Uterus (tissue), 4 donors: ENCODE data around the gene RAB40C. TPM values are rescaled to one million over a fixed set of nuclear protein-coding genes. Genes with fewer than 3 reads are reported as not detected.

Experiments
- DNase-seq, 2 donors: peaks; one replicate each; pipeline ENCODE4 v3.0.0-alpha.2; 2019 to 2020
- H3K27ac ChIP-seq, 2 donors: fragments of 200-600 bp; sonication (generic); 1 replicate in 1 of 2; 2 replicates in 1 of 2; pipeline ENCODE4 v1.5.1; 2016 to 2018
- H3K27me3 ChIP-seq, 2 donors: fragments of 200-600 bp; sonication (generic); one replicate each; pipeline ENCODE4 v1.5.1; 2018 to 2019; ENCODE audit warnings: control low read depth in 1 of 2
- H3K36me3 ChIP-seq, 2 donors: fragments of 200-600 bp; sonication (generic); one replicate each; pipeline ENCODE4 v1.5.1; 2019; ENCODE audit warnings: control low read depth in 1 of 2
- H3K4me1 ChIP-seq, 2 donors: fragments of 200-600 bp; sonication (generic); one replicate each; pipeline ENCODE4 v1.5.1; 2018 to 2019; ENCODE audit warnings: control low read depth in 1 of 2
- H3K4me3 ChIP-seq, 2 donors: fragments of 200-600 bp; sonication (generic); 1 replicate in 1 of 2; 2 replicates in 1 of 2; pipeline ENCODE4 v1.5.1; 2018 to 2019; ENCODE audit warnings: mild to moderate bottlenecking in 1 of 2
- H3K9me3 ChIP-seq, 2 donors: fragments of 200-600 bp; sonication (generic); one replicate each; pipeline ENCODE4 v1.5.1; 2019; ENCODE audit warnings: control low read depth in 1 of 2
- POLR2A ChIP-seq, 2 donors: fragments of 450-650 bp; IDR thresholded peaks; one replicate each; pipeline ENCODE4 v1.6.1; 2016; ENCODE audit warnings: antibody characterized with exemption in 2 of 2, mild to moderate bottlenecking in 1 of 2, moderate library complexity in 1 of 2
- intact Hi-C: fragments of 100-400 bp; cut with DNase I; formaldehyde crosslinking; loops from one replicate; pipeline ENCODE4 v1.15.1; 2023; ENCODE audit warnings: low total_unique reads
- total RNA-seq, 4 donors: library from RNA; depleted of rRNA in 3 of 4; stranded (reverse); fragments of >200 nt in 3 of 4; gene quantifications; one replicate each; pipeline versions ENCODE4 v1.1.0 to v1.2.4, GENCODE V29; 2014 to 2023
- TF ChIP-seq, protein P1 (sequence below), 4 experiments: fragments of 200-600 bp in 2 of 4; fragments of 450-650 bp in 2 of 4; sonication (generic) in 2 of 4; IDR thresholded peaks; one replicate each; pipeline ENCODE4 v1.5.1; 2016 to 2019; ENCODE audit warnings: antibody characterized with exemption in 4 of 4, mild to moderate bottlenecking in 2 of 4, moderate library complexity in 1 of 4
- donor health status: DM: yes; HTN: yes; CAD: no.

The RAB40C gene
- total RNA-seq, 4 donors from 2014 or later: 0.59 to 25.4 (median 14.3) TPM

DNA sequence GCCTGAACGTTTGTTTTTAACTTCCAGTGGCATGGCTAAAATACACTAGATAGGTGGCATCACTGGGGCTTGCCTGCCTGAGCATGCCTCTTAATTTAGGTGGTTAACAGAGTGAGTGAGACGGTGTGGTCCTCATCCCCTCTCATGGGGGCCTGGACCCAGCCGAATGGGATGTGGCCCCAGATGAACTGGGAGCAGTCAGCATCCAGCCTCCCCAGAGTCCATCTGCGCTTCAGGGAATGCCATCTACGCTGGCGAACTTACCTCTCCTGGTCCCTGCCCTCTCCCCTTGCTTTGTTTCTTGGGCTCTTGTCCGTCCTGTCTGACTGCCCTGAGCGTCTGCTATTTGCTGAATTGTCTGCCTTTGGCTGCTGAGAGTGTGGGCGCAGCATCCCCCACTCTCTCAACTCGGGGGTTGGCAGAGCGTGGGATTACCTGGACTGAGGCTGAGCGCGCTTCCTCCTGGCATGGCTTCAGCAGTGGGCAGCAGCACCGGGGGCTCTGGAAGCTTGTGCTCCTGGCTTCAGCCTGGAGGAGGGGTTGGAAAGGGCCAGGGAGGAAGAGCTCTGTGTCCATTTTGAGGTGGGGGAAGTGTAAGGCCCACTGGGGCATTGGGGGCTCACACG is 2.1 kb downstream of the RAB40C start:
- DNase-seq: no peak
- TF ChIP-seq POLR2A (IDR thresholded peaks at IDR 0.05): no peak
- TF ChIP-seq, protein P1, sequence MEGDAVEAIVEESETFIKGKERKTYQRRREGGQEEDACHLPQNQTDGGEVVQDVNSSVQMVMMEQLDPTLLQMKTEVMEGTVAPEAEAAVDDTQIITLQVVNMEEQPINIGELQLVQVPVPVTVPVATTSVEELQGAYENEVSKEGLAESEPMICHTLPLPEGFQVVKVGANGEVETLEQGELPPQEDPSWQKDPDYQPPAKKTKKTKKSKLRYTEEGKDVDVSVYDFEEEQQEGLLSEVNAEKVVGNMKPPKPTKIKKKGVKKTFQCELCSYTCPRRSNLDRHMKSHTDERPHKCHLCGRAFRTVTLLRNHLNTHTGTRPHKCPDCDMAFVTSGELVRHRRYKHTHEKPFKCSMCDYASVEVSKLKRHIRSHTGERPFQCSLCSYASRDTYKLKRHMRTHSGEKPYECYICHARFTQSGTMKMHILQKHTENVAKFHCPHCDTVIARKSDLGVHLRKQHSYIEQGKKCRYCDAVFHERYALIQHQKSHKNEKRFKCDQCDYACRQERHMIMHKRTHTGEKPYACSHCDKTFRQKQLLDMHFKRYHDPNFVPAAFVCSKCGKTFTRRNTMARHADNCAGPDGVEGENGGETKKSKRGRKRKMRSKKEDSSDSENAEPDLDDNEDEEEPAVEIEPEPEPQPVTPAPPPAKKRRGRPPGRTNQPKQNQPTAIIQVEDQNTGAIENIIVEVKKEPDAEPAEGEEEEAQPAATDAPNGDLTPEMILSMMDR (IDR thresholded peaks at IDR 0.05): no peak
- Histone ChIP-seq H3K27me3 (no peaks in the 10 kb centered on the region), H3K9me3 (no peaks in the 10 kb centered on the region), H3K4me3 (no peak overlapping the region), H3K27ac (no peak overlapping the region), H3K36me3 (no peaks in the 10 kb centered on the region), H3K4me1 (peaks cover 0 to 20% of the 10 kb centered on the region in 2 donors)
- intact Hi-C loops: no loop called here

DNA sequence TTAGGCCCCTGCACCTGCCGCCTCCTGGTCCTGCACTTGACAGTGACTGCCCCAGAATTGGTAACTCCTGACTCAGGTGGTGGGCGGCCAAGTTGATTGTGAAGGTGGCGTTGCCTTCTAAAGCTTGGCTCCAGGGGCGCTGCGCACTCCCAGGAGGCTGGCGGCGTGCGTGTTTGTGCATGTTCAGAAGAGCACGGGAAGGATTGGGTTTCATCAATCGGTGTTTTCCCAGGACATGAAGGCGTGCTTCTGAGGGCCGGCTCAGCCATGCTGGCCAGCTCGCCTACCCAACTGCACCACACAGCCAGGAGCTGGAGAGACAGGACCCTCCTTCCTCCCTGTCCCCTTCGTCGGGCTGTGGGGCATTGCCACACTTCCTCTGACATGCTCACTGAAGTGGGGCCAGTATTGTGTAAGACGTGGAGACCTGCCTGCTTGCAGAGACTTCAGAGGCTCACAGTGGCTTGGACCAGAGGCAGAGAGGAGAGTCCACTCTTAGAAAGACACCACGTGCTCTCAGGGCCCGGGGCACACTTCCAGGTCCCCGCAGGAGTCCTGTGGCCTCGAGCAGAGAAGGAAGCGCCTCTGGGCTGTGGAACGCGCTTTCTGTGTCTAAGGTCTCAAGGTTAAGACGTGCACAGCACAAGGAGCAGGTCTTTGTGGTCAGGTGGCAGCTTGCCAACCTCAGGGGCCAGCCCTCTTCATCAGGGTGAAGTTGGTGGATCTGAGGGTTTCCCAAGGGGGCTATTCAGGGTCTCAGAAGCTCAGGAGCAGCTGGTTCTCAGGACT is 2.8 kb downstream of the RAB40C start:
- no peak for TF ChIP-seq POLR2A (IDR thresholded peaks at IDR 0.05)
- TF ChIP-seq, protein P1 (IDR thresholded peaks at IDR 0.05): no peak
- Histone ChIP-seq H3K36me3 (no peaks in the 10 kb centered on the region), H3K27ac (no peak overlapping the region), H3K4me3 (no peak overlapping the region), H3K4me1 (peaks cover 0 to 15% of the 10 kb centered on the region in 2 donors), H3K9me3 (no peaks in the 10 kb centered on the region), H3K27me3 (no peaks in the 10 kb centered on the region)
- no peak for DNase-seq
- intact Hi-C loops: no loop called here

DNA sequence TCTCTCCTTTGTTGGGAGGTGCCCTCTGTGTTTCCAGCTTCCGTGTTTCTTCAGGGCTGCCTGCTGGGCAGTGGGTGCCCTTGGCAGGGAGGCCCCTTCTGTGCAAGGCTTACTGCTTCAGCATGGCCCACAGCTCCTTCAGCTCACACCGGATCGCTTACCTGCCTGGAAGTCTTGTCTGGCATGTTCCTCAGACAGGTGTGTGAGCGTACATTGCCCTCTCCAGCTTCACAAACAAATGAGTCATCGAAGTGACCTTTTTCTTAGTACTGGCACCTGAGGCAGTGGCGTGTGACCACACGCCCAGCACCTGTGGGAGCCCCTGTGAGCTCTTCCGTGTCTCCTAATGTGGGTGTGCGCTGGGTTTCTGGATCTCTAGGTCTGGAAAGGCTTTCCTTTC is 3.5 kb downstream of the RAB40C start:
- Histone ChIP-seq H3K36me3 (no peaks in the 10 kb centered on the region), H3K4me3 (no peak overlapping the region), H3K9me3 (no peaks in the 10 kb centered on the region), H3K4me1 (peaks cover 0 to 8% of the 10 kb centered on the region in 2 donors), H3K27me3 (no peaks in the 10 kb centered on the region), H3K27ac (no peak overlapping the region)
- no peak for DNase-seq
- TF ChIP-seq, protein P1 (IDR thresholded peaks at IDR 0.05): no peak
- no peak for TF ChIP-seq POLR2A (IDR thresholded peaks at IDR 0.05)
- intact Hi-C loops: no loop called here

DNA sequence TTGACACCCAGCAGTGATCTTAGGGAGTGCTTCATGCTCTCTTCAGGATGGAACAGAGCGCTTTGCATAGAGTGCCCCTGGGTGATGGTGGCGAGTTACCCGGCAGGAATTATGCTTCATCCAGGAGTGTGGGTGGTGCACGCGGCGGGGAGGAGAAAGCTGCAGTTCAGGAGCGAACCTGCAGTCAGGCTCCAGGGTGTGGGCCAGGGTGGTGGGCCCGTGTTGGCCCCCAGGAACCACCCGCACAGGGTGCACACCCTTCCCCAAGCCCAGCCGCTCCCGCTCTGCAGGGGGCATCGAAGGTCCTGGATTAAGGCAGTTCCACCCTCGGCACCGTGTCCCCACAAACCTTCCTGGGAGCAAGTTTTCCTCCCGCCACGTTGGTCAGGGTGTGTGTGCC is 3.9 kb downstream of the RAB40C start:
- DNase-seq: no peak
- H3K4me3 ChIP-seq: no peak overlapping the region
- no peak for TF ChIP-seq POLR2A (IDR thresholded peaks at IDR 0.05)
- TF ChIP-seq, protein P1 (IDR thresholded peaks at IDR 0.05): no peak
- no peaks in the 10 kb centered on the region for H3K9me3 ChIP-seq
- H3K27me3 ChIP-seq: no peaks in the 10 kb centered on the region
- H3K27ac ChIP-seq: no peak overlapping the region
- intact Hi-C loops: no loop called here
- H3K4me1 ChIP-seq: peaks cover 0 to 5% of the 10 kb centered on the region in 2 donors
- H3K36me3 ChIP-seq: no peaks in the 10 kb centered on the region

DNA sequence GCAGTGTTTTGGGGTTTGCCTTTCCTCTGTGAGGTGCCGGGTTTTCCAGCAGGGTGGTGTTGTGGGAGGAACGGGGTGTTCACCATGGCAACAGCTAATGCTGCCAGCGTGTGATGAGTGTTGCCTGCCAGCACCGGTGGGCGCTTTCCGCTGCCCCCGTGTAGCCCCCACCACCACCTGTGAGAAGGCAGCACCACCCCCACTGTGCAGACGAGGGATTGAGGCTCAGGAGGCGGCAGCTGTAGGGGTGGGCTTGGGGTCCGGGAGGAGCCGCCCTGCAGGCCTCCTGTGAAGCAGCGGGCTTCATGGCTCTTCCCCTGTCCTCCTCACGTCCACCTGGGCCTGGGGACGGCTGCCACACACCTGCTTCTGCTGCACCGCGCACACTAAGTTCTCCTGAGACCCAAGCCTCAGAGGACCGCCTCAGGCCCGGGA is 5.2 kb downstream of the RAB40C start:
- intact Hi-C loops: no loop called here
- H3K27ac ChIP-seq: no peak overlapping the region
- no peaks in the 10 kb centered on the region for H3K27me3 ChIP-seq
- TF ChIP-seq, protein P1 (IDR thresholded peaks at IDR 0.05): no peak
- no peak for TF ChIP-seq POLR2A (IDR thresholded peaks at IDR 0.05)
- no peaks in the 10 kb centered on the region for H3K36me3 ChIP-seq
- no peaks in the 10 kb centered on the region for H3K9me3 ChIP-seq
- H3K4me3 ChIP-seq: no peak overlapping the region
- no peak for DNase-seq
- peaks cover 0 to 5% of the 10 kb centered on the region in 2 donors for H3K4me1 ChIP-seq
